BE2C (cell line): ENCODE results near the gene KDF1.
A peak's percentile ranks its signal among the peaks of the same experiment; 100 is the strongest.

Experiments used
- DNase-seq: peaks from one replicate; pipeline ENCODE4 v3.0.0-alpha.2; 2020
- H3K27me3 ChIP-seq: fragments of 250-450 bp; sonication (Bioruptor Pico); 2 replicates; pipeline ENCODE4 v1.5.1; 2020; ENCODE audit warnings: mild to moderate bottlenecking
- H3K36me3 ChIP-seq: fragments of 250-450 bp; sonication (Bioruptor Pico); 2 replicates; pipeline ENCODE4 v1.5.1; 2020; ENCODE audit warnings: mild to moderate bottlenecking
- H3K4me1 ChIP-seq: fragments of 250-450 bp; sonication (Bioruptor Pico); 2 replicates; pipeline ENCODE4 v1.5.1; 2020
- H3K4me3 ChIP-seq: 2 replicates; pipeline ENCODE4 v1.5.1; 2011; ENCODE audit warnings: low read depth, low read length
- H3K9me3 ChIP-seq: fragments of 250-450 bp; sonication (Bioruptor Pico); 2 replicates; pipeline ENCODE4 v1.5.1; 2020
- CTCF ChIP-seq: IDR thresholded peaks from 2 replicates; pipeline ENCODE4 v1.5.1; 2012; ENCODE audit warnings: mild to moderate bottlenecking, low read depth, low read length

The KDF1 gene

GRCh38 chr1:27000090-27000816, 40.0 kb upstream of the KDF1 start:
- H3K36me3 ChIP-seq = no peaks in the 10 kb centered on the region
- H3K4me3 ChIP-seq = no peak overlapping the region
- no peaks in the 10 kb centered on the region for H3K4me1 ChIP-seq
- no peaks in the 10 kb centered on the region for H3K27me3 ChIP-seq
- DNase-seq = no peak
- no peaks in the 10 kb centered on the region for H3K9me3 ChIP-seq
- no peak for TF ChIP-seq CTCF

- H3K4me3 ChIP-seq = no peak overlapping the region
- no peaks in the 10 kb centered on the region for H3K4me1 ChIP-seq
- peak; percentile 12 for DNase-seq
- H3K9me3 ChIP-seq = no peaks in the 10 kb centered on the region
- TF ChIP-seq CTCF = no peak
- H3K27me3 ChIP-seq = no peaks in the 10 kb centered on the region
- no peaks in the 10 kb centered on the region for H3K36me3 ChIP-seq
Observed at GRCh38 chr1:26999440-26999987, 39.2 kb upstream of the KDF1 start.

GRCh38 chr1:26998429-26999300, 38.4 kb upstream of the KDF1 start:
- H3K9me3 ChIP-seq = no peaks in the 10 kb centered on the region
- no peaks in the 10 kb centered on the region for H3K4me1 ChIP-seq
- no peaks in the 10 kb centered on the region for H3K27me3 ChIP-seq
- H3K4me3 ChIP-seq = no peak overlapping the region
- TF ChIP-seq CTCF = no peak
- DNase-seq = no peak
- no peaks in the 10 kb centered on the region for H3K36me3 ChIP-seq

- H3K4me3 ChIP-seq = no peak overlapping the region
- DNase-seq = no peak
- no peaks in the 10 kb centered on the region for H3K4me1 ChIP-seq
- TF ChIP-seq CTCF = no peak
- peaks cover 5% of the 10 kb centered on the region for H3K27me3 ChIP-seq
- no peaks in the 10 kb centered on the region for H3K36me3 ChIP-seq
- no peaks in the 10 kb centered on the region for H3K9me3 ChIP-seq
Observed at GRCh38 chr1:26996665-26997064, 36.4 kb upstream of the KDF1 start.

- DNase-seq = no peak
- no peaks in the 10 kb centered on the region for H3K4me1 ChIP-seq
- H3K27me3 ChIP-seq = peaks cover 7% of the 10 kb centered on the region
- TF ChIP-seq CTCF = no peak
- no peak overlapping the region for H3K4me3 ChIP-seq
- H3K9me3 ChIP-seq = no peaks in the 10 kb centered on the region
- no peaks in the 10 kb centered on the region for H3K36me3 ChIP-seq
Observed at GRCh38 chr1:26996024-26996423, 35.8 kb upstream of the KDF1 start.
